Hypothalamus (tissue), 51 donors: ENCODE data around the gene ZNF331.

Source experiments
- DNase-seq, 51 donors: peaks; one replicate each; lab custom pipeline; 2025; lab: John Stamatoyannopoulos, UW

The ZNF331 gene

GRCh38 chr19:53624771-53625545, 87.0 kb downstream of the ZNF331 start:
- no peak for DNase-seq

GRCh38 chr19:53626486-53626885, 88.5 kb downstream of the ZNF331 start:
- no peak for DNase-seq

GRCh38 chr19:53626976-53627375, 89.0 kb downstream of the ZNF331 start:
- no peak for DNase-seq
